Panc1 (cell line): Measurements from ENCODE around the gene SH3GL1. TPM values are rescaled to one million over a fixed set of nuclear protein-coding genes. Genes with fewer than 3 reads are reported as not detected.

Source experiments
- ATAC-seq: fragments of 200-7000 bp; cut with Tn5 transposase; 2 replicates; pipeline ENCODE4 v1.9.1; 2020; ENCODE audit warnings: mild to moderate bottlenecking, moderate library complexity
- BruUV-seq: library from RNA; stranded (reverse); fragments of 400-500 nt; replicated peaks from 2 replicates; lab custom pipeline; 2021; lab: Mats Ljungman, UMichigan
- CTCF ChIA-PET: fragments of 300-600 bp; sonication (Branson Sonifier 250); formaldehyde crosslinking; loops from one replicate; lab custom pipeline; 2022; ENCODE audit warnings: antibody characterized with exemption; lab: Charles Lee
- POLR2A ChIA-PET: fragments of 300-600 bp; sonication (Branson Sonifier 250); formaldehyde crosslinking; loops from one replicate; lab custom pipeline; 2022; ENCODE audit warnings: antibody characterized with exemption; lab: Charles Lee
- DNase-seq: peaks from one replicate; pipeline ENCODE4 v3.0.0-alpha.2; 2010; ENCODE audit warnings: low read depth, low spot score
- H3K27ac ChIP-seq: 2 replicates; pipeline ENCODE4 v1.5.1; 2011; ENCODE audit warnings: mild to moderate bottlenecking, low read length, inconsistent platforms
- H3K27me3 ChIP-seq: fragments of 200-500 bp; sonication (Bioruptor generic); 2 replicates; pipeline ENCODE4 v1.6.0; 2014; ENCODE audit warnings: low read length, inconsistent platforms; ENCODE audit not compliant: control insufficient read depth, insufficient read depth
- H3K36me3 ChIP-seq: fragments of 200-500 bp; sonication (Bioruptor generic); 2 replicates; pipeline ENCODE4 v1.5.1; 2014; ENCODE audit warnings: inconsistent platforms, mild to moderate bottlenecking, low read length, moderate library complexity; ENCODE audit not compliant: control insufficient read depth, insufficient read depth
- H3K4me1 ChIP-seq: 2 replicates; pipeline ENCODE4 v1.5.1; 2011; ENCODE audit warnings: inconsistent platforms, mild to moderate bottlenecking, low read length, moderate library complexity; ENCODE audit not compliant: control insufficient read depth, insufficient read depth
- H3K4me3 ChIP-seq, 2 experiments: 2 replicates each; pipeline ENCODE4 v1.5.1; 2011 to 2012; ENCODE audit warnings: low read depth in 2 of 2, low read length in 2 of 2, mild to moderate bottlenecking in 2 of 2, inconsistent platforms in 1 of 2, moderate library complexity in 1 of 2
- H3K9me3 ChIP-seq: fragments of 200-500 bp; sonication (Bioruptor generic); 2 replicates; pipeline ENCODE4 v1.5.1; 2014; ENCODE audit warnings: low read depth, mild to moderate bottlenecking, inconsistent platforms, low read length, moderate library complexity; ENCODE audit not compliant: control insufficient read depth, insufficient read depth
- POLR2AphosphoS5 ChIP-seq: IDR thresholded peaks from 2 replicates; pipeline ENCODE4 v1.6.1; 2012; ENCODE audit warnings: mild to moderate bottlenecking, low read depth, low read length, moderate library complexity
- SIN3A ChIP-seq: IDR thresholded peaks from 2 replicates; pipeline ENCODE4 v1.6.1; 2012; ENCODE audit warnings: low read depth, mild to moderate bottlenecking, low read length, moderate library complexity, borderline replicate concordance; ENCODE audit not compliant: insufficient read depth
- TCF7L2 ChIP-seq: IDR thresholded peaks from 2 replicates; pipeline ENCODE4 v1.6.1; 2011; ENCODE audit warnings: mild to moderate bottlenecking, low read depth, low read length, inconsistent platforms
- in situ Hi-C: cut with HindIII; loops from 2 replicates; pipeline ENCODE4 v1.10.0; 2016; ENCODE audit warnings: low sequenced_read_pairs, low pct_unique_long_range_greater_than_20kb
- intact Hi-C: fragments of 100-400 bp; cut with micrococcal nuclease; formaldehyde crosslinking; loops from one replicate; pipeline ENCODE4 v1.10.0; 2022; ENCODE audit not compliant: unreplicated experiment
- total RNA-seq: library from RNA; stranded (reverse); gene quantifications from one replicate; pipeline ENCODE4 v1.2.1, GENCODE V29; 2021; ENCODE audit not compliant: unreplicated experiment
- TF ChIP-seq, protein P1 (sequence below), 2 experiments: IDR thresholded peaks; 2 replicates each; pipeline ENCODE4 v1.6.1; 2011 to 2012; ENCODE audit warnings: low read depth in 2 of 2, control low read depth in 1 of 2, low read length in 1 of 2, mild to moderate bottlenecking in 1 of 2, moderate library complexity in 1 of 2; ENCODE audit not compliant: insufficient read depth in 1 of 2
- TF ChIP-seq, protein P2 (sequence below): fragments of 450-650 bp; IDR thresholded peaks from 2 replicates; pipeline ENCODE4 v1.5.1; 2017; ENCODE audit warnings: mild to moderate bottlenecking

Gene SH3GL1
- total RNA-seq, 1 experiment from 2014 or later, result 57.1 TPM

DNA sequence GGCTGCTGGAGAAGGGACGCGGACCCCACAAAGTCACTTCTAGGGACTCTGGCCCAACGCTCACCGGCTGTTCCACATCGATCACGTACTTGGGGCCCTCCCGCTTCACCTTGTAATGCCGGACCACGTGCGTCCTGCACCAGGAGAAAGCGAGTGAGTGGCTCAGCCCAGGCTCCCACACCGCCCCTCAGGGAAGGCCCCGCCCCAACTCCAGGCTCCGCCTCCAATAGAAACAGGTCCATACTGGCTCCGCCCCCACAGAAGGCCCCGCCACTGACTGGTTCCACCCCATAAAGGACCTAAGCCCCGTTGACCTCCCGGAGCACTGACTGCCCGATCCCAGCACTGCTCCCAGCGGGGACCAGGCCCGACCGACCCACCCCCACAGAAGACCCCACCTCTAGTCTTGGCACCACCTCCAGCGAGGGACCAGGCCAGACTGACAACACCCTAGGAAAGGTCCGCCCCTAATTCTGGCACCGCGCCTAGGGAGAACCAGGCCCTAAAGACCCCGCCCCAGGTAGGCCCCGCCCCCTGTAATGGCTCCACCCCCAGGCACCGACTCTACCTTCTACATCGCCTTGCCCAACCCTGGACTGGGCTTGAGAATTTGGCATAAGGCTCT is 73.0 kb downstream of the SH3GL1 start:
- POLR2A ChIA-PET, result no interaction called here
- ATAC-seq (peak; percentile 49), DNase-seq (no peak)
- H3K27me3 ChIP-seq, result no peaks in the 10 kb centered on the region
- intact Hi-C loops, result no loop called here
- TF ChIP-seq POLR2AphosphoS5 (no peak), SIN3A (no peak), TCF7L2 (no peak)
- TF ChIP-seq, protein P1, sequence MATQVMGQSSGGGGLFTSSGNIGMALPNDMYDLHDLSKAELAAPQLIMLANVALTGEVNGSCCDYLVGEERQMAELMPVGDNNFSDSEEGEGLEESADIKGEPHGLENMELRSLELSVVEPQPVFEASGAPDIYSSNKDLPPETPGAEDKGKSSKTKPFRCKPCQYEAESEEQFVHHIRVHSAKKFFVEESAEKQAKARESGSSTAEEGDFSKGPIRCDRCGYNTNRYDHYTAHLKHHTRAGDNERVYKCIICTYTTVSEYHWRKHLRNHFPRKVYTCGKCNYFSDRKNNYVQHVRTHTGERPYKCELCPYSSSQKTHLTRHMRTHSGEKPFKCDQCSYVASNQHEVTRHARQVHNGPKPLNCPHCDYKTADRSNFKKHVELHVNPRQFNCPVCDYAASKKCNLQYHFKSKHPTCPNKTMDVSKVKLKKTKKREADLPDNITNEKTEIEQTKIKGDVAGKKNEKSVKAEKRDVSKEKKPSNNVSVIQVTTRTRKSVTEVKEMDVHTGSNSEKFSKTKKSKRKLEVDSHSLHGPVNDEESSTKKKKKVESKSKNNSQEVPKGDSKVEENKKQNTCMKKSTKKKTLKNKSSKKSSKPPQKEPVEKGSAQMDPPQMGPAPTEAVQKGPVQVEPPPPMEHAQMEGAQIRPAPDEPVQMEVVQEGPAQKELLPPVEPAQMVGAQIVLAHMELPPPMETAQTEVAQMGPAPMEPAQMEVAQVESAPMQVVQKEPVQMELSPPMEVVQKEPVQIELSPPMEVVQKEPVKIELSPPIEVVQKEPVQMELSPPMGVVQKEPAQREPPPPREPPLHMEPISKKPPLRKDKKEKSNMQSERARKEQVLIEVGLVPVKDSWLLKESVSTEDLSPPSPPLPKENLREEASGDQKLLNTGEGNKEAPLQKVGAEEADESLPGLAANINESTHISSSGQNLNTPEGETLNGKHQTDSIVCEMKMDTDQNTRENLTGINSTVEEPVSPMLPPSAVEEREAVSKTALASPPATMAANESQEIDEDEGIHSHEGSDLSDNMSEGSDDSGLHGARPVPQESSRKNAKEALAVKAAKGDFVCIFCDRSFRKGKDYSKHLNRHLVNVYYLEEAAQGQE (IDR thresholded peaks at IDR 0.05; ENCODE audit: insufficient read depth in 1 of 2, low read depth in 2 of 2, low read length in 1 of 2), result no peak
- TF ChIP-seq, protein P2, sequence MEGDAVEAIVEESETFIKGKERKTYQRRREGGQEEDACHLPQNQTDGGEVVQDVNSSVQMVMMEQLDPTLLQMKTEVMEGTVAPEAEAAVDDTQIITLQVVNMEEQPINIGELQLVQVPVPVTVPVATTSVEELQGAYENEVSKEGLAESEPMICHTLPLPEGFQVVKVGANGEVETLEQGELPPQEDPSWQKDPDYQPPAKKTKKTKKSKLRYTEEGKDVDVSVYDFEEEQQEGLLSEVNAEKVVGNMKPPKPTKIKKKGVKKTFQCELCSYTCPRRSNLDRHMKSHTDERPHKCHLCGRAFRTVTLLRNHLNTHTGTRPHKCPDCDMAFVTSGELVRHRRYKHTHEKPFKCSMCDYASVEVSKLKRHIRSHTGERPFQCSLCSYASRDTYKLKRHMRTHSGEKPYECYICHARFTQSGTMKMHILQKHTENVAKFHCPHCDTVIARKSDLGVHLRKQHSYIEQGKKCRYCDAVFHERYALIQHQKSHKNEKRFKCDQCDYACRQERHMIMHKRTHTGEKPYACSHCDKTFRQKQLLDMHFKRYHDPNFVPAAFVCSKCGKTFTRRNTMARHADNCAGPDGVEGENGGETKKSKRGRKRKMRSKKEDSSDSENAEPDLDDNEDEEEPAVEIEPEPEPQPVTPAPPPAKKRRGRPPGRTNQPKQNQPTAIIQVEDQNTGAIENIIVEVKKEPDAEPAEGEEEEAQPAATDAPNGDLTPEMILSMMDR, result no peak
- no TSS peak for BruUV-seq
- in situ Hi-C loops, result no loop called here
- H3K36me3 ChIP-seq, result no peaks in the 10 kb centered on the region
- H3K4me3 ChIP-seq, result peak overlapping the region in 1 of 2 experiments; percentile 16; a peak in 1 of 4 replicates
- no peaks in the 10 kb centered on the region for H3K9me3 ChIP-seq
- H3K27ac ChIP-seq, result no peak overlapping the region
- CTCF ChIA-PET, result interaction anchor here (1.0 kb wide), 1 partner anchor 61 kb away, joined by 3 read pairs; no protein-coding TSS in a partner anchor
- H3K4me1 ChIP-seq, result no peaks in the 10 kb centered on the region

DNA sequence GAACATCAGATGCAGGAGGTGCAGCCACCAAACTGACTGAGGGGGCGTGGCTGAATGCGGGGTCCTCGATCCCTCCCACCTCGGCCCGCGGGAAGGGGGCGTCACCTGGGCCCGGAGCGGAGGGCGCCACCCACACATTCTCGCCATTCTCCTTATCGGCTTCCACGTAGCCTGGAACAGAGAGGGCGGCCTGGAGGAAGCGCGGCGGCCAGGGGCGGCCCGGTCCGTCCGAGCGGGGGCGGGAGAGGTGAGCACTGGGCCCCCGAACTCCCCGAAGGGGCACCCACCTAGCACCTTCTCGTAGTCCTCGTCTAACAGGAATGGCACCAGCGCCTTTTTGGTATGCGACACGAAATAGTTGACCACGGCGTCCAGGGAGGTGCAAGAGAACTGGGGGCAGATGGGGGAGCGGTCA is 73.5 kb downstream of the SH3GL1 start:
- no peak for ATAC-seq
- Histone ChIP-seq H3K4me1 (no peaks in the 10 kb centered on the region), H3K4me3 (no peak overlapping the region), H3K9me3 (no peaks in the 10 kb centered on the region), H3K36me3 (no peaks in the 10 kb centered on the region), H3K27me3 (no peaks in the 10 kb centered on the region), H3K27ac (no peak overlapping the region)
- no peak for DNase-seq
- TF ChIP-seq TCF7L2 (no peak), SIN3A (no peak), POLR2AphosphoS5 (no peak)
- TF ChIP-seq, protein P1 (IDR thresholded peaks at IDR 0.05; ENCODE audit: insufficient read depth in 1 of 2, low read depth in 2 of 2, low read length in 1 of 2), result no peak
- TF ChIP-seq, protein P2, result no peak
- intact Hi-C loops (no loop called here), in situ Hi-C loops (no loop called here)
- POLR2A ChIA-PET, result no interaction called here
- BruUV-seq, result no TSS peak
- CTCF ChIA-PET, result no interaction called here
